Prostate gland (tissue), 2 donors: Measurements from ENCODE around the gene MAGEB17.

Experiments
- POLR2A ChIP-seq: fragments of 450-650 bp; IDR thresholded peaks from one replicate; pipeline ENCODE4 v1.6.1; 2016; ENCODE audit warnings: antibody characterized with exemption, mild to moderate bottlenecking
- POLR2AphosphoS5 ChIP-seq: sonication (generic); formaldehyde crosslinking; IDR thresholded peaks from one replicate; pipeline ENCODE4 v1.6.1; 2017; ENCODE audit warnings: antibody characterized with exemption
- TF ChIP-seq, protein P1 (sequence below), 4 experiments: fragments of 200-600 bp in 2 of 4; fragments of 450-650 bp in 2 of 4; sonication (generic) in 2 of 4; IDR thresholded peaks; 1 replicate in 3 of 4; 2 replicates in 1 of 4; pipeline ENCODE4 v1.5.1; 2016 to 2019; ENCODE audit warnings: antibody characterized with exemption in 4 of 4, mild to moderate bottlenecking in 2 of 4, moderate library complexity in 2 of 4

DNA sequence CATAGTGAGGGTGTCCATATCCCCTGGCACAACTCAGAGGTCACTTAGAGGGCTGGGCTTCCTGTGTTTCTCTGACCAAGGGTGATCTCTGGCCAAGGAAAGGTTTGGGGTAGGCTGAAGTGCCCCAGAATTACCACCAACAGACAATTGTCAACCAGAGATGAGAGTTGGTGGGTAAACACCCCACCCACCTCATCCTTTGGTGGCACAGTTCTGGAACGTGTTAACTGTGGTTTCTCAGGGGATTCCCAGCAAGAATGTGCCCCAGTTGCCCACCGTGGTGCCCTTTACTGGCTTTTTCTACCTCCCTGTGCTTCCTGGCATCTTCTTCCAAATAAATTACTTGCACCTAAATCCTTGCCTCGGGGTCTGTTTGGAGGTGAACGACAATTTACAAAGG lies 26.8 kb upstream of the MAGEB17 start:
- TF ChIP-seq, protein P1, sequence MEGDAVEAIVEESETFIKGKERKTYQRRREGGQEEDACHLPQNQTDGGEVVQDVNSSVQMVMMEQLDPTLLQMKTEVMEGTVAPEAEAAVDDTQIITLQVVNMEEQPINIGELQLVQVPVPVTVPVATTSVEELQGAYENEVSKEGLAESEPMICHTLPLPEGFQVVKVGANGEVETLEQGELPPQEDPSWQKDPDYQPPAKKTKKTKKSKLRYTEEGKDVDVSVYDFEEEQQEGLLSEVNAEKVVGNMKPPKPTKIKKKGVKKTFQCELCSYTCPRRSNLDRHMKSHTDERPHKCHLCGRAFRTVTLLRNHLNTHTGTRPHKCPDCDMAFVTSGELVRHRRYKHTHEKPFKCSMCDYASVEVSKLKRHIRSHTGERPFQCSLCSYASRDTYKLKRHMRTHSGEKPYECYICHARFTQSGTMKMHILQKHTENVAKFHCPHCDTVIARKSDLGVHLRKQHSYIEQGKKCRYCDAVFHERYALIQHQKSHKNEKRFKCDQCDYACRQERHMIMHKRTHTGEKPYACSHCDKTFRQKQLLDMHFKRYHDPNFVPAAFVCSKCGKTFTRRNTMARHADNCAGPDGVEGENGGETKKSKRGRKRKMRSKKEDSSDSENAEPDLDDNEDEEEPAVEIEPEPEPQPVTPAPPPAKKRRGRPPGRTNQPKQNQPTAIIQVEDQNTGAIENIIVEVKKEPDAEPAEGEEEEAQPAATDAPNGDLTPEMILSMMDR (IDR thresholded peaks at IDR 0.05): no peak
- TF ChIP-seq POLR2A (no peak), POLR2AphosphoS5 (no peak)
